C4-2B (cell line): ENCODE measurements around the gene SGTA.
A peak's percentile ranks its signal among the peaks of the same experiment; 100 is the strongest.

Experiments
- H3K27ac ChIP-seq: fragments of 450-650 bp; 2 replicates; pipeline ENCODE4 v1.5.1; 2017
- ZFX ChIP-seq: fragments of 450-650 bp; IDR thresholded peaks from 2 replicates; pipeline ENCODE4 v1.6.1; 2017
- TF ChIP-seq, protein P1 (sequence below): fragments of 450-650 bp; conservative IDR thresholded peaks from 2 replicates; pipeline ENCODE4 v1.5.1; 2017; ENCODE audit warnings: mild to moderate bottlenecking

The SGTA gene

DNA sequence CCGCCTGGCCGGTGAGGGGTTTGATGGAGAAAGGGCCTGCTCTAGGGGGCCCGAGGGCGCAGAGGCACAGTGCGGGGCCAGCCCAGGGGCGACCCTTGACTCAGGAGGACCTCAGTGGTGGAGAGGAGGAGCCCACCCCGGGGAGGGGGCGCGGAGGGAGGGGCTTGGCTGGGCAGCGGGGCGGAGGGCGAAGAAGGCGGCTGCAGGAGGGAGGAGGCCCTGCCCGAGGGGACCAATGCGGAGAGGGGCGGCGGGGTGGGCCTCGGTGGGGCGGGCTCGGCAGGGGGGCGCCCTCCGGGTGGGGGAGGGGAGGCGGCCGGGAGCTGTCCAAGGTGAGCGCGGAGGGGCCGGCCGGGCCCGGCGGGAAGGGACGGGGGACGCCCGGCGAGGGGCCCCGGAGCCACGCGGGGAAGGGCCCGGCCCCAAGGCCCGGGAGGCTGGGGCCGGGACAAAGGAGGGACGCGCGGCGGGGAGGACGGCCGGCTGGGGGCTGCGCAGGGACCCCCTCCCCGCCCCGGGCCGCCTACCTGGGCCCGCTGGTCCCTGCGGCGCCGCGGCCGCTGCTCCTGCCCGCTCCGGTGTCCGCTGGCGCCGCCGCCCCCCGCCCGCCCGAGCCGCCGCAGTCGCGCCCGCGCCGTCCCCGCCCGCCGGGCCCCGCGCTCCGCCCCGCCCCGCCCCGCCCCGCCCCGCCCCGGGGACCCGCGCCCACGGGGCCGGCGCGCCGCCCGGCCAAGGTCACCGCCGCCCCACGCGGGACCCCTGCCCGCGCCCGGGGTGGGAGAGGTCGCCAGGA is 62.1 kb downstream of the SGTA start, which contains the start of gene DIRAS1:
Gene DIRAS1 (minus strand): TSS at position 596 of the 793 bp plus-strand sequence. CDS start 3,566 bp downstream, outside the sequence.
- H3K27ac ChIP-seq = peak within 1 kb of the TSS; percentile 38
- TF ChIP-seq, protein P1, sequence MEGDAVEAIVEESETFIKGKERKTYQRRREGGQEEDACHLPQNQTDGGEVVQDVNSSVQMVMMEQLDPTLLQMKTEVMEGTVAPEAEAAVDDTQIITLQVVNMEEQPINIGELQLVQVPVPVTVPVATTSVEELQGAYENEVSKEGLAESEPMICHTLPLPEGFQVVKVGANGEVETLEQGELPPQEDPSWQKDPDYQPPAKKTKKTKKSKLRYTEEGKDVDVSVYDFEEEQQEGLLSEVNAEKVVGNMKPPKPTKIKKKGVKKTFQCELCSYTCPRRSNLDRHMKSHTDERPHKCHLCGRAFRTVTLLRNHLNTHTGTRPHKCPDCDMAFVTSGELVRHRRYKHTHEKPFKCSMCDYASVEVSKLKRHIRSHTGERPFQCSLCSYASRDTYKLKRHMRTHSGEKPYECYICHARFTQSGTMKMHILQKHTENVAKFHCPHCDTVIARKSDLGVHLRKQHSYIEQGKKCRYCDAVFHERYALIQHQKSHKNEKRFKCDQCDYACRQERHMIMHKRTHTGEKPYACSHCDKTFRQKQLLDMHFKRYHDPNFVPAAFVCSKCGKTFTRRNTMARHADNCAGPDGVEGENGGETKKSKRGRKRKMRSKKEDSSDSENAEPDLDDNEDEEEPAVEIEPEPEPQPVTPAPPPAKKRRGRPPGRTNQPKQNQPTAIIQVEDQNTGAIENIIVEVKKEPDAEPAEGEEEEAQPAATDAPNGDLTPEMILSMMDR = no peak
- no peak for TF ChIP-seq ZFX

DNA sequence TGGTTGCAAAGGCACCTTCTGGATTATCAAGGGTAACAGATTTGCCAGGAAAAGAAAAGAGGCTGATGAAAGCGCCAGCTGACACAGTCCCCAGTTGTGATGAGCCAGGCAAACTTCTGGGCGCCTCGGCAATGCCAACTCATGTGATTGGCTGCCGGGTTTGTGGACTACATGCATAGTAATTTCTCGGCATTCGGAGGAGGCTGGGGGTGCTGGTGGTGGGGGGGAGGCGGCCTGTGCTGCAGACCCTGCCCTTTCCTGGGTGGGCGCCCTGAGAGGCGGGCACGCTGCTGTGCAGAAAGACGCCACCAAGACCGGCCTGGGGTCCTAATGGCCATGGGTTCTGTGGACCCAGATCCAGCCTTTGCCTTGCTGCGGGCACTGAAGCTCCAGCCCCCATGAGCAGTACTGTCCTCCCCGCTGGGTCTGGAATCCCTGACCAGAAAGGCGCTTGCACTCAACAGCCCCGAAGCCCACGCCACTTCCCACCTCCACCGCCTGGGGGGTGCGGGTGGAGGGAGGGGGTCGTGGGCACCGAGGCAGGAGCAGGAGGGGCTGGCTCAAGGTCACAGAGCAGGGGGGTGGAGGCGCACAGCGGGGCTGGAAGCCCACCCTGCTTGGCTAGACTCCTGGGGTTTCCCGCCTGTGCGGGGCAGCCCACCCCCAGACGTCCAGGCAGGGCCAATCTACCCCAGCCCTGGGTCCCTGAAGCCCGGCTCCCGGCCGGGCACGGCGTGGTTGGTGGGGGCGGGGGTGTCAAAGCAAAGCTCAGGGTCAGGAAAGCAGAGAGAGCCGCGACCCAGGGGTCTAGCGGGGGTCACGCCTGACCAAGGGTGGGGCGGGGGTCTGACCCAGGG is 62.9 kb downstream of the SGTA start:
- TF ChIP-seq ZFX = no peak
- TF ChIP-seq, protein P1 = no peak
- peak overlapping the region; percentile 38; the same call in 1 of the 2 replicates for H3K27ac ChIP-seq

DNA sequence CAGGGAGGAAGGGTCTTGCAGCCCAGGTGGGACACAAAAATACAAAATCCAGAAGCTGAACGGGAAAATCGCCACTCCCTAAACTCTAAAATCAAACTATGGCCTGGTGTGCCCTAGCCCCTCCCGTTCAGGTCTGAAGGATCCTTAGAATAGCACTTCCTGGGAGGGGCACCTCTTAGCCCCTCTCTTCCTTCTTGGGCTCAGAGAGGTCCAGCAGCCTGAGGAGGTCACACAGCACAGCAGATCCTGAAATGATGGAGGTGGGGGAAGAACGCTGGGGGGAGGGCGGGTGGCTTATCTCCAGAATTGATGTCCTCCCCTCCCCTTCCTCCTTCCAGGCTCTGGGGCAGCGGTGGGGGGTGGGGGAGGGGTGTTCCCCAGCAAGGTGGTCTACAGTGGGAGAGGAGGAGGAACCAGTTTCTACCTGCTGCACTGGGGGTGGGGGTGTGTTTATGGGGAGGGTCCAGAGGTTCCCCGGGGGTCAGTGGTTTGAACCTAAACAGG is 63.8 kb downstream of the SGTA start:
- H3K27ac ChIP-seq = no peak overlapping the region
- TF ChIP-seq, protein P1 = no peak
- no peak for TF ChIP-seq ZFX

DNA sequence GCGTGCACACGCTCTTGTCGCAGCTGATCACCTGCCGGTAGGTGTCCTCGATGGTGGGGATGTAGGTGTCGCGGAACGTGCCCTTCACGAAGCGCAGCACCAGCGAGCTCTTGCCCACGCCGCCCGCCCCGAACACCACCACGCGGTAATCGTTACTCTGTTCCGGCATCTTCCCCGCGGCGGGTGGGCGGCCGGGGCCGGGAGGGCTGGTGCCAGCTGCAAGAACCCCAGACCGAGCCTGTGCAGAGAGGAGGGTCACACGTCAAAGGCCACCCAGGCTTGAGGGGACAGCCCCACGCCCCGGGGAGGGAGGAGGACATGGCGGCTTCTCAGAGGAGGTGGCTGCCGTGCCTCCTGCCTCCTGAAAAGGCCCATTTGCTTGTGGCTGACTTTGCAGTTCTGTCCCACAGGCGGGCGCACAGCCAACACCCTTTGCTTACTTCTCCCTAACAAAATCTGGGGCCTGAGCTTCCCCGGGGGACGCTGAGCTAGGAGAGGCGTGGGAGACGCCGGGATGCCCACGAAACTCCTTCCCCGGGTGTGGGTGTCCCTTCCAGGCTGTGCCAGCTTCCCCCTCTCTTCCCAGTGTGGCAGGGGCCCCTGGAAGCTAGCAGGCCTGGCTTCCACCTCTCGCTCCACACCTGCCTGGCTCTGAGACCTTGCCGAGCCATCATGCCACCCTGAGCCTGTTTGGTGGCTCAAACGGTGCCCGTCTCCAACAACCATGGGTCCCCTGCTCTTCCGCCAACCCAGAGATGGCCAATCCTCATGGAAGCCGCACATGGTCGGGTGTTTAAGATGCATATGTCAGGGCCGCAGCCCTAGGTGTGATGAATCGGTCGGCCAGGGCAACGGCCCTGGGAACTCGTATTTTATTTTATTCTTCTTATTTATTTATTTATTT is 65.2 kb downstream of the SGTA start:
- TF ChIP-seq ZFX = no peak
- TF ChIP-seq, protein P1 = no peak
- H3K27ac ChIP-seq = no peak overlapping the region

DNA sequence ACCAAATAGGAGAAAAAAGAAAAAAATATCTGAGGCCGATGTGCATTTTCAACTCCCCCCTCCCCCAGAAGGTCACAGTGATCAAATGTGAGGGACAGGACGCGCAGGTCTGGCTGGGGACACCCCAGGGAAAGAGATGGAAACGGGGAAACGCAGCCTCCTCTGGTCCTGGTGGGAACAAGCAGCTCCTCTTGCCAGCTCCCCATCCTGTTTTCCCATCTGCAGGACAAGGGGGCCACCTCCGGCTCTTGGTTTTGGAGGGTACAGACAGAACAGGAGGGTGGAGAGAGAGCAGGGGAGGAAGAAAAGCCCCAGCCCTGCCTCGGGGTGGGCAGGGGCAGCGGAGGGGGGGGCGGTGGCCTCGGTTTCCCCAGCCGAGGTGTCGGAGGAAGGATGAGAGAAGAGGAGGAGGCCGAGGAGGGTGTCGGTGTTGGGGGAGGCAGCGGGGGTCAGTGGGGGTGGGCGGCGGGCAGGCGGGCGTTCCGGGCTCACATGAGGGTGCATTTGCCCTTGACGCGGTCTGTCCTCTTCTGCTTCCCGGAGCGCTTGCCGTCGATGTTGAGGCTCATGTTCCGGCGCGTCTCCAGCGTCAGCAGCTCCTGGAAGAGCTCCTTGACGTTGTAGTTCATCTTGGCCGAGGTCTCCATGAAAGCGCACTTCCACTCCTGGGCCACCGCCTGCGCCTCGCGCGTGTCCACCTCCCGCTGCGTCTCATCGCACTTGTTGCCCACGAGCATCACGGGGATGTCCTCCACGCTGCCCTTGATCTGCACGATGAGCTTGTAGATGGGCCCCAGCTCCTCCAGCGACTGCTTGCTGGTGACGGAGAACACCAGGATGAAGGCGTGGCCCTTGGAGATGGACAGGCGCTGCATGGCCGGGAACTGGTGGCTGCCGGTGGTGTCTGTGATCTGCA is 66.1 kb downstream of the SGTA start:
- no peak for TF ChIP-seq ZFX
- TF ChIP-seq, protein P1 = no peak
- H3K27ac ChIP-seq = no peak overlapping the region

DNA sequence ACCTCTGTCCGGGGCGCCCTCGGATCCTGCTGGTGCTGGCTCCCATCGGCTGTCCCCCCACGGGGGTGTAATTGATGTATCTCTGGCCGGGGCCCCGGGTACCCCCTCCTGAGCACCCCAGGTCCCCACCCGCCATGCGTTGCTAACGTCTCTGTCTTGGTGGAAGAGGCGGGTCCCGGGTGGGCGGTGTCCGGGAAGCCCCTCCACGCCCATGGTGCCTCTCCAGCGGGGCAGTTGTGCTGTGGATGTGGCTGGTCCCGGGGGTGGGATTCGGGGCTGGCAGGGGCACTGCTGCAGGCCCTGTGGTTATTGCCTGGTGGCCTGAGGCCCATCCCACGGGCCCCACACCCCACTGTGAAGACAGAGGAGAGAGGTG is 66.8 kb downstream of the SGTA start:
- H3K27ac ChIP-seq = no peak overlapping the region
- TF ChIP-seq, protein P1 = no peak
- TF ChIP-seq ZFX = no peak
